GM12878 (cell line): ENCODE measurements around the gene DNPEP.

Experiments
- CHD4 ChIP-seq: fragments of 200-600 bp; sonication (generic); IDR thresholded peaks from 2 replicates; pipeline ENCODE4 v1.6.1; 2016; ENCODE audit warnings: mild to moderate bottlenecking
- TF ChIP-seq, protein P1 (sequence below): IDR thresholded peaks from 2 replicates; pipeline ENCODE4 v1.6.1; 2012; ENCODE audit warnings: low read depth, low read length, improper control_type of control experiment

DNA sequence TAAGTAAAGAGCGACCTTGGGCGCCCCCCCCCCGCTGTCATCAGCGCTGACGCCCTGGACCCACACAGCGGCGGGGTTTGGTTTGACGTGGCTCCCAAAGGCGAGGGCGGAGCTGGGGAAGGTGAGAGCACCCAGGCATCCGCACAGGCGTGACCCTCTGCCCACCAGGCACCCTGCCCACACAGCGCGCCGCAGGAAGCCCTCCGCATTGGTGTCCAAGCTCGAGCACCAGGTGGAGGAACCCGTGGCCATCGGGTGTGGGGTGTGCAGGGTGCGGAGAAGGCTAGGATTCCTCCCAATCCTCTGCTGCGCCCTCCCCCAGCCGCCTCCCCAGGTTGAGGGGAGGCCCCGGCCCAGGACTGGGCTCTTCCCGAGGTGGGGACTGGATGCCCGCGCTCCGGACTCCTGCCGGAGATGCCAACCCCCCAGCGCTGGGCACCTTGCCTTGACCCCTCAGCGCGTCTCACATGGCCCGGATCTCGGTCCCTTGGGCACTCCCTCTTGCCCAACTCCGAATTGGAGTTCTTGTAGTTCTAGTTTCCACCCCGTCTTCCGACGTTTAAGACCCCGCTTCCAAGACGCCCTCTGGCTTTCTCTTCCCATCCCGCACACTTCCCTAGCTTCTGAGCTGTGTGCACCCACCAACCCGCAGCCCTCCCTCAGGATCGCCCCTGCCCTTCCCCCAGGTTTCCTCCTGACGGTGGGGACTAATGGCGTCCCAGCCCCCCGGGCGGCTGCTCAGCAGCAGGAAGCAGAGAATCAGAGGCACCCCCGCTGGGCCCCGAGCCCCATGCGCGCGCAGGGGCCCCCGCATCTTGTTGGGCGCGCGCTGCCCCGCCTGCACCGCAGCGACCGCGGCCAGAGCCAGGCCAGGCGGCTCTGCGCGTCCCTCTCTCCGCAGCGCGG, 29.3 kb downstream of the DNPEP start:
- TF ChIP-seq CHD4 = no peak
- TF ChIP-seq, protein P1, sequence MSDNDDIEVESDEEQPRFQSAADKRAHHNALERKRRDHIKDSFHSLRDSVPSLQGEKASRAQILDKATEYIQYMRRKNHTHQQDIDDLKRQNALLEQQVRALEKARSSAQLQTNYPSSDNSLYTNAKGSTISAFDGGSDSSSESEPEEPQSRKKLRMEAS = no peak
